ENCODE results near the gene RIC3.

The RIC3 gene

DNA sequence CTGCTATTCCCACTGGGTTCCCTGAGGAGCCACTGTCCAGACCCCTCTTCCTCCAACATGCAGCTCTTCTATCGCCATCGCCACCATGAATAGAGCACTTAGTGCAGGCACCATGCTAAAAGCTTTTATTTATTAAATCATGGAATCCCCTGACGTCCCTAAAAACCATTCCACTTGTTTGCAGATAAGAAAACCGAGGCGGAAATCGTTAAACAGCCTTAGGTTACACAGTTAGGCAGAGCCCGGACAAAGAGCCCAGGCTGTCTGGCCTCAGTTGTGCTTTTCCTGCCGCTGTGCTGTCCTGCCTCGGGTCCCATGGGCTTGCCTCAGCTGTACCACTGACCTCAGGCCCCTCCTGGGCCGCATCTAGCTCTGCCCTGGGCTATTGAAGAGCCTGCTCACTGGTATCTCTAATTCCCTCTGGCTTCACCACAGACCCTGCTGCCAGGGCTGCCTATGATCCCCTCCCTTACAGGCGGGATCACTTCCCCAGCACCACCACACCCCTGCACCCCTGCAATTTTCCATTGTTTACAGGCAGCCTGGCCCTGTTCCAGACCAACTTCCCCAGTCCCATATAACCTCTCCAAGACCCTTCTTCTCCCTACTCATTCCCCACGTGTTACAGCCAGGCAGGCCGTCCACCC, 100.8 kb downstream of the RIC3 start:
- DNase-seq (ENCODE audit: low read depth in 2 of 2): no peak

DNA sequence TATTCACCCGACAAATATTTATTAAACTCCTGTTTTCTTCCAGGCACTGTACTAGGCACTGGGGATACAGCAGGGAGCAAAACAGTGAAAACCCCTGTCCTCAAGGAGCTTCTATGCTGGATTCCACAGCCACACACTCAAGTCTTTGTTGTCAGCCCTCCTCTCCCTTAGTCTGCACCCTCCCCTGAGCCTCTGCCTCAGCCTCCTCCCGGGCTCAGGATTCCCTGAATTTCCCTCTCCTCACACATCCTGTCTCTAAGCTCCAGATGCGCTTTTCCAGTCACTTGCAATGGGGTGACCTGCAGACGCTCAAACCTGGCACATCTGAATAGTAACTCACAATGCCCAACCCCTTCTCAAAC, 101.3 kb downstream of the RIC3 start:
- no peak for DNase-seq (ENCODE audit: low read depth in 2 of 2)

DNA sequence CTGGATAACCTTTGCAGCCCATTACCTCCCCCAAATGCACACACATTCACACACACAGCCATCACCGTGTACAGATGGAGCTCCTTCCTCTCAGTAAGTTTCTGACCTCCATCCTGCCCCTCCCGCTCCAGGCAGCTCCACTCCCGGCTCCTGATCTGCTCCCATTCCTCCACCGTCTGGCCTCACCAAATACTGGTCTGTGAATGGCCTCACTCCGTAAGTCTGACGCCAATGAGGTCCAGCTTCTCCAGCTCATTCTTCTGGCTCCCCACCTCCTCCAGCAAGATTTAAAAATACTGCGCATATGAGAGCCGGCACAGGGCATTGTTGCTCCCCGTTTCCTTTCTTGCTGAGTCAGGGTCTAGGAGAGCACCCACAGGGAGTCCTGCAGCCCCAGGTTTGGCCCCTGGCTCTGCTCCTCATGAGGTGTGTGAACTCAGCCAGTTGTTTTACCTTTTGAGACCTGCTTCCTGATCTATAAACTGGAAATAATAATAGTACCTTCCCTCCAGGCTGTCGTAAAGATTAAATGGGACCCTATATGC, 101.8 kb downstream of the RIC3 start:
- no peak for DNase-seq (ENCODE audit: low read depth in 2 of 2)

DNA sequence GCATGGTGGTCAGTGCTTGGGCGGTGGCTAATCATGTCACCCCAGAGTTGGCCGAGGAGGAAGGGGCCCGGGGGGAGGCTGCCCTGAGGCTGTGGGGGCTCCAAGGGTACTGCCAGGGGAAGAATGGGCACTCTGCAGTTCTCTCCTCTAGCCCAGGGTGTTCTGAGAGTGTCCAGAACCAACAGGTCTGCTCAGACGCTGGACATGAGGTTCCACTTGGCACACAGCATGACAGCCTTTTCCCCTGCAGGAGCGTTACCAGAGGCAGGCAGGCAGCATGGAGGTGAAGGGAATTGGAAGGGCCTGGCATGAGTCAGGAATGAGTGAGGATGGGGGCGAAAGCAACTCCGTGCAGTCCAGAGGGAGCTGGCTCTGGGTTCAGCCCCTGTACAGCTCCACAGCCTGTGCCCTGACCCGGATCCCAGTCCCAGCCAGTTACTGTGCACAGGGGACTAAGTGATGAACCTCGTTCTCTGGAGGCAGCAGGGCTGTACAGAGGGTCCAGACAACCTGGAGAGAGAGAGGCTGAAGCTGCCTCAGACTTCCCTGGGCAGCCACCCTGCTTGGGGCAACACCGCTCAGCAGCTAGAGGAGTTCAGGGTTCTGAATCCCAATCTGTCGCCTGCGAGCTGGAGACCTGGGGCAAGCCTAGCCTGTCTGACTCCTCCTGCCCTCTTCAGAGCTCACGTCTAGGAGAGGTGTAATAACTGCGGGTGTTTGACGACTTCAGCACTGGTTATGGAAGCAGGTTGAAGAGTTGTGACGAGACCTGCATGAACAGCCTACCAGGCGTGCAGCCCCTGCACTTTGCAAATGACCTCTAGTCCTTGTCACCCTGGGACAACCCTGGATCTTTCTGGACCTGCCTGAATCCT, 102.6 kb downstream of the RIC3 start:
- DNase-seq (ENCODE audit: low read depth in 2 of 2): no peak

DNA sequence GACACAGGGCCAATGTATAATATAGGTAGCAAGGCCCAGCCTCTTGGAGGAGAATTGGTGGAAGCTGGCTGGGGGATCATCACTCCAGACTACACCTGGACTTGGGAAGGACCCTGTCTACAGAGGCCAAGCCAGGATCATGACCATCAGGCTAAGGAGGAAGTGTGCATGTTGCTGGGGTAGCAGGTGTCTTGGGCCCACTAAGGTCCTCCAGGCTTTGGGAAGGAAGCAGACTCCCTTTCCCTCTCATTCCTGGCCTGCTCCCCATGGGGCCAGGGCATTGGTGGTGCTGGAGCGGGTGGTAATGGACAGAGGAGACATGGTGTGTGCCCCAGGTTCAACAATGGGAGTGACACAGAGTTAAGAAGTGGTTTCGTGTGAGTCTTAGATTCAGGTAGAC, 103.8 kb downstream of the RIC3 start:
- no peak for DNase-seq (ENCODE audit: low read depth in 2 of 2)

DNA sequence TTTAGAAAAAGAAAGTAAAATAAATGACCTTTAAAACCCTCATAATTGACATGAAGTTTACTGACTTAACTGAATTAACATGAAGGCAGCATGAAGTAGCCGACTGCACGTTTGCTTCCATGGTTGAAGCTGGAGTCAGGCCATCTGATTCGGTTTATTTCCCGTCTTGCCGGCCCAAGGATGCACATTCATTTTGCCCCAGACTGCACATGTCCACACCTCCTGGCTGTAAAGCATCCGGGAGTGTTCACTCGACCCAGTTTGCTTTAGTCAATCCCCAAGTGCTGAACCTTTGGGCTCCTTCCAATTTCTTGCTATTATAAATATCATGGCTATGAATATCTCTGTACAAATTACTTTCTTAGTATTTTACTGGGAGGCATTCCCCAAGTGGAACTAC, 105.5 kb downstream of the RIC3 start:
- DNase-seq (ENCODE audit: low read depth in 2 of 2): no peak

DNA sequence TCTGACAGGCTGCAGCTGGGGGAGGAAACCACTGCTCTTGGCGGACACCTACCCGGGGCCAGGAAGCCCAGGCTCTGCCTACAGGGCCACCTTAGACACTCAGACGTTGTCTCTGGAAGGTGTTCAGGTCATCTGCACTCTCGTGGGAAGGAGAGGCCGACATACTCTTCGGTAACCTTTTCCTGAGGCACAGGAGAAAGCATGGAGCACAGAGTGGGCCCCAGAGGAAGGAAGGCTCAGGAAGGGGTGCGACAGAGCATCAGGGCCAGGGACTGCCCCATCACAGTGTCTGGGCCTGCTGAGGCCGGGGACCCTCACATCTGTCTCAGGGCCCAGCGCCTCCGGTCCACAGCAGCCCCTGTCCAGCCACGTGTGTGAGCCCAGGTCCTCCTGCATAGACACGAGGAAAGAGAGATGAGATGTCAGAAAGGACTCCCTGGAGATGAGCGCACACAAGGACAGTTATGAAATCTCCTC, 106.0 kb downstream of the RIC3 start:
- DNase-seq (ENCODE audit: low read depth in 2 of 2): no peak

DNA sequence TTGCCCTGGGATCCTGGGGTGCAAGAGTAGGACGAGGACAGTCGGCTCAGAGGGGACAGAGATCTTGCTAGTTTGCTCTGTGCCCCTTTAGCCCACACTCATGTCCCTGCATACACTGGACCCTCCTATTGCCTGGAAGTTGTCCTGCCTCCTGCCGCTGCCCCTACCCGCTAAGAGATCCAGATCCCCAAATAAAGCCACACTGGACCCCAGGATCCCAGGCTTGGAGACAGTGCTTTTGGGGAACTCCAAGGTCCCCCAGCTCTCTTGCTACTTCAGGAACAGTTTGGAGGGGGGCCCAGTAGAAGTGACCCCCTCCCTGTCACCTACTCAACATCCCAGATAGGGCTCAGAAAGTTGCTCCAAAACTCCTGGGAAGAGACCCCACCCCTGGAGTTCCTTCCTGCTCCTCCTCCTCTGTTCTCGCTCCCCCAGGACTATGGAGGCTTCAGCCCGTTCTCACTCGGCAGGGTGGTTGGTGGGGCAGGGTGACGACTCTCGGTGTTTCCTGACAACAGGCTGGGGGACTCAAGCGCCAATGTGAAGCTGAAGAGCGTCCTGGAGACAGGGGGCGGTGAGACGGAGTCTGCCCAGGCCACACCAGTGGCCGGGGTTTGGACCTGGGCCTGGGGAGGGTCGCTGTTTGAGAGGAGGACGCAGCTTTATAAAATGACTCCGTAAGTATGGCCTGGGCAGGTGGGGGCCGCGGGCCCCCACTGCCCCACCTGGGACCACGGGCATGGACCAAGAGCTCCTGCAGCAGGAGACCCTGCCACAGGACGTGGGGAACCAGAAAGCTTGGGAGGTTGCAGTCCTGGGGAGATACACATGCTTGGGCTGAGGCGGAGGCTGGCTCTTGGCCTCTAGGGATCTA, 107.0 kb downstream of the RIC3 start:
- no peak for DNase-seq (ENCODE audit: low read depth in 2 of 2)

DNA sequence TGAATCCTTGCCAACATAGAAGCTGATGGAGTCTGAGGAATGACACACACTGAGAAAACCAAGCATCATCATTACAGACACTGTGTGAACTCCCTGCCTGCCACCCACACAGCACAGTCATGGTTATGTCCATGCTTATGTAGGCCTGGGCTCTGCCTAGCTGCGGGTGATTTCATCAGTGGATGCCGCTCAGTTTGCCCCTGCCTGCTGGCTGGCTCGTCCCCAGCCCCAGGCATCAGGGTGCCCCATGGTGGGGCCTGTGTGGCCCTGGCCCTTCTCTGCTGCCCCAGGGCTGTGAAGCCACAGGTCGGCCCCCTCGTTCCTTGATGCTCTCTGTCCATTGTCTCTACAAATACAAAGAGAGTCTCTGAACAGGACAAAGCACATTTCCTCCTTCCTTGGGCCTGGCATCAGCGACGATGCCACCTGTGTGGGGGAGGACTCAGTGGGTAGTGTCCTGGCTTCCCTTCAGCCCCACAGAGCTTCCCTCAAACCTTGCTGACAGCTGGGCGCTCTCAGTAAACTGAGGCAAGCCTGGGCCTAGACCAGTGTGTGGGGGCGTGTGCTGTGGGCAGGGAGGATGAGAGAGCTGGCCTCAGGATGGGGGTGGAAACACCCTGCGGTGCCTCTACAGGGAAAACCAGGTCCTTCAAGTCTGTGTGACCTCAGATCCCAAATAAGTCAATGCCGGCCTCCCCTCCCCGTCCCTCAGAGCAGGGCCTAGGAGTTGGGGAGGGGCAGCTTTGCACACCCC, 107.8 kb downstream of the RIC3 start:
- DNase-seq (ENCODE audit: low read depth in 2 of 2): no peak

DNA sequence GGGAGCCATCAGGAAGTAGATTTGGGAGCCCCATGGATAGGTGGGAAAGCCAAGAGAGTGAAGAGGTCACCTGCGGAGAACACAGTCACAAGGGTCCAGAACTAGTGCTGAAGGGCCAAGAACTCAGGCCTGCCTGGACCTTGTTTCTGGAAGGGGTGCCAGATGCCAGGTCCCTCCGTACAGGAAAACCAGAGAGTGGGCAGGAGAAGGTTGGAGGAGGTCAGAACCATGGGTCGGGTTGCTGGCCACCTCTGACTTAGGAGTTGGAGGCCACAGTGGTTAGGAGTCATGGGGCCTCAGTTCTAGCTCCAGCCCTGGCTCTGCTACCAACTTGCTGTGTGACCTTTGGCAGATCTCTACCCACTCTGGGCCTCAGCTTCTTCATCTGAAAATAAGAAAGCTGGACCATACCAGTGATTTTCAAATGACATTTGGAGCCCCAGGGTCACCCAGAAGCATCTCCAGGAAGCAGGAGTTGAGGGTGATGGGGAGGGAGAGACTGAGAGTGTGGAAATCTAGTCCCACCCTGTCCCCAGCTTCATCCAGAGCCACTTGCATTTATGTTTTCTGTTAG, 108.6 kb downstream of the RIC3 start:
- no peak for DNase-seq (ENCODE audit: low read depth in 2 of 2)

DNA sequence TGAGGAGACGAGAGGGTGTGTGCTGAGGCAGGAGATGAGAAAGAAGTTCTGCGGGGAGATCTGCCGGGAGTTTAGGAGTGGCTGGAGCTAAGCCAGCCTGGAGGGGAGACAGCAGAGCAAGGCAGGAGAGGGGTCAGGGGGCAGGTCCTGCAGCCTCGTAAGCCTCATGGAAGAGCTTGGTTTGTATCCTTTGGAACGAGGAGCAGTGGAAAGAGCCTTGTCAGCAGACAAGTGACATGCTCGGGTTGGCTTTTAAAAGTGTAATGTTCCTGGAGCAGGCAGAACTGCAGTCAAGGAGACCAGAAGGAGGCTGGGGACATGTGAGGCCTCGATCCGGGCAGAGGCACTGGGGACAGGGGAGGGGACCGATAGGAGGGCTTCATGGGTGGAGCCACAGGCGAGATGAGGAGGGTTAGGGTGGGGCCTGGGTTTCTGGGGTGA, 109.2 kb downstream of the RIC3 start:
- DNase-seq (ENCODE audit: low read depth in 2 of 2): no peak

DNA sequence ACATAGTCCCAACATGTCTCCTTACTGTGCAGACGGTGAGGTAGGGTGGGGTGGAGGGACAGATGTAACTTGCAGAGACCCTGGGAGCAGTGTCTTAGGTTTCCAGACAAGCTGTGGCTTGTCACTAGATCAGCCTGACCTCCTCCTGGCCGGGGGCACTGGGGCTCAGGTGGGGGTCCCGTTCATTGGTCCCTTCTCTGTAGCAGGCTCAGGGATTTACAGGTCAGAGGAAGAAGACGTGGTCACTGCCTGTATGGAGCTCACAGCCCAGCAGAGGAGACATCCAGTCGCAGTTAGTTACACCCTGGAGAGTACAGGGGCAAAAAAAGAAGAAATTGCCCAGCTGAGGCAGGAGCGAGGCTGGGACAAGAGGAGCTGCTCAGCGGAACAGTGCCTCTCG, 109.8 kb downstream of the RIC3 start:
- no peak for DNase-seq (ENCODE audit: low read depth in 2 of 2)

DNA sequence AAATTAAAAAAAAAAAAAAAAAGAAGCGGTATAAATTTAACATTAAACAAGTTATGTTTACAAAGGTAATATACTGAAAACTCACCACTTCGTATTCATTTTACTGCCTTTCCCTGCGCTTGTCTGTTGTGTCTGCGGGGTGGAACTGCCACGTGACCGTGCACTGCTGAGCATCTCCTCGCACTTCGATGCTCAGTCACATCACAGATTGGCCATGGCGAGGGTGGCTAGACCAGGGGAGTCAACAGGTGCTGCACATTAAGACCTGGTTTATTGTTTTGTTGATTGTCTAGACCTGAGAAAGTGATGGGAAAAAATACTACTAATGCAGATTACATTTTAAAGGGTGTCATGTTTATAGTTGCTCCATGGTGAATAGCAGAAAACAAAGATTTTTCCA, 110.6 kb downstream of the RIC3 start:
- no peak for DNase-seq (ENCODE audit: low read depth in 2 of 2)

DNA sequence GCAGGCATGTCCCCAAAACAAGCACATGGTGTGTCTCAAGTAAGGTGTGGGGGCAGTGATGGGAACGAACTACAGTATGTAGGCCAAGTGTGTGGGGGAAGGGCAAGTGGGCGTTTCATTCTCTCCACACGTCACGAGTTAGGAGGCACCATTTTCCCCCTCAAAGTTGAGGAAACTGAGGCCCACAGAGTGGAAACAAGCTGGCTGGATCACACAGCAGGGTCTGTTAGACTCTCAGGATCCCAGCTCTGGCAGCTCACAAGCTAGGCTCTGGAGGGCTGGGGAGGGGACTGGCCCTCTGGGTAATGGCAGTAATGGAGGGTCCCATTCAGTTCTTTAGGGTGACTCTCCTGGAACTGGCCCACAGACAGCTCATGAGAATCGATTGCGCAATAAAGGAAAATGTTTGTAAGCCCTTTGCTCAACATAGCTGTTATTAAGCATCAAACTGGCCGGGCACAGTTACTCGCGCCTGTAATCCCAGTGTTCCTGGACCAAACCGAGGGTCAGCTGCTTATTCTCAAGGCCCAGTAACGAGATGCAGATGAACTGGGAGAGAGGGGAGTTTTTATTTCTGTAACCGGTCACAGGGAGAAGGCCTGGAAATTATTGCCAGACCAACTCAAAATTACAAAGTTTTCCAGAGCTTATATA, 111.9 kb downstream of the RIC3 start:
- no peak for DNase-seq (ENCODE audit: low read depth in 2 of 2)
